Lower leg skin (tissue), 3 donors: ENCODE results near the gene ATP1A4.

Experiments
- CTCF ChIP-seq, 3 donors: fragments of 450-650 bp; IDR thresholded peaks; one replicate each; pipeline ENCODE4 v1.5.1; 2016; ENCODE audit warnings: antibody characterized with exemption in 3 of 3, mild to moderate bottlenecking in 3 of 3, moderate library complexity in 2 of 3
- POLR2A ChIP-seq, 2 donors: fragments of 450-650 bp; IDR thresholded peaks; one replicate each; pipeline ENCODE4 v1.6.1; 2016 to 2017; ENCODE audit warnings: antibody characterized with exemption in 2 of 2, mild to moderate bottlenecking in 1 of 2, moderate library complexity in 1 of 2

- TF ChIP-seq CTCF (IDR thresholded peaks at IDR 0.05) (no peak), POLR2A (IDR thresholded peaks at IDR 0.05) (no peak)
Observed at GRCh38 chr1:160216301-160216700, 64.9 kb downstream of the ATP1A4 start.
